ENCODE measurements around the gene MAGI1. TPM values are rescaled to one million over a fixed set of nuclear protein-coding genes. Genes with fewer than 3 reads are reported as not detected.

Gene MAGI1
- total RNA-seq, 1 experiment from 2014 or later: 58.2 TPM

DNA sequence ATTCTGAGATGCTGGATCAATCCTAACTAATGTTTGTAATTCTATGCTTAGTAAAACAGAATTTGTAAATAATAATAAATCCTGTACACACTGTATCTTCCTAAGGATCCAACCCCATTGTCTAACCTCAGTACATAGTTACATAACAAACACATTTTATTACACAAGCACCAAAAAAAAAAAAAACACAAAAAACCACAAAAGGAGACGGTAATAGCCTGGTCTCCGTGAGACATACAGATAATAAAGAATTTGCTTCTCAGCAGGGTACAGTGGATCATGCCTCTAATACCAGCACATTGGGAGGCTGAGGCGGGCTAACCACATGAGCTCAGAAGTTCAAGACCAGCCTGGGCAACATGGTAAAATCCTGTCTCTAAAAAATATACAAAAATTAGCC lies 558.7 kb downstream of the MAGI1 start (continued):
- TF ChIP-seq, protein P1, sequence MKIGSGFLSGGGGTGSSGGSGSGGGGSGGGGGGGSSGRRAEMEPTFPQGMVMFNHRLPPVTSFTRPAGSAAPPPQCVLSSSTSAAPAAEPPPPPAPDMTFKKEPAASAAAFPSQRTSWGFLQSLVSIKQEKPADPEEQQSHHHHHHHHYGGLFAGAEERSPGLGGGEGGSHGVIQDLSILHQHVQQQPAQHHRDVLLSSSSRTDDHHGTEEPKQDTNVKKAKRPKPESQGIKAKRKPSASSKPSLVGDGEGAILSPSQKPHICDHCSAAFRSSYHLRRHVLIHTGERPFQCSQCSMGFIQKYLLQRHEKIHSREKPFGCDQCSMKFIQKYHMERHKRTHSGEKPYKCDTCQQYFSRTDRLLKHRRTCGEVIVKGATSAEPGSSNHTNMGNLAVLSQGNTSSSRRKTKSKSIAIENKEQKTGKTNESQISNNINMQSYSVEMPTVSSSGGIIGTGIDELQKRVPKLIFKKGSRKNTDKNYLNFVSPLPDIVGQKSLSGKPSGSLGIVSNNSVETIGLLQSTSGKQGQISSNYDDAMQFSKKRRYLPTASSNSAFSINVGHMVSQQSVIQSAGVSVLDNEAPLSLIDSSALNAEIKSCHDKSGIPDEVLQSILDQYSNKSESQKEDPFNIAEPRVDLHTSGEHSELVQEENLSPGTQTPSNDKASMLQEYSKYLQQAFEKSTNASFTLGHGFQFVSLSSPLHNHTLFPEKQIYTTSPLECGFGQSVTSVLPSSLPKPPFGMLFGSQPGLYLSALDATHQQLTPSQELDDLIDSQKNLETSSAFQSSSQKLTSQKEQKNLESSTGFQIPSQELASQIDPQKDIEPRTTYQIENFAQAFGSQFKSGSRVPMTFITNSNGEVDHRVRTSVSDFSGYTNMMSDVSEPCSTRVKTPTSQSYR (CRISPR knock-in tag; IDR thresholded peaks at IDR 0.05): no peak
- TF ChIP-seq ZNF138 (CRISPR knock-in tag; conservative IDR thresholded peaks at IDR 0.05) (no peak), NFE2L1 (CRISPR knock-in tag; IDR thresholded peaks at IDR 0.05) (no peak), GABPB1 (CRISPR knock-in tag; IDR thresholded peaks at IDR 0.05) (no peak), MXD4 (CRISPR knock-in tag; IDR thresholded peaks at IDR 0.05; ENCODE audit: borderline replicate concordance) (no peak)

DNA sequence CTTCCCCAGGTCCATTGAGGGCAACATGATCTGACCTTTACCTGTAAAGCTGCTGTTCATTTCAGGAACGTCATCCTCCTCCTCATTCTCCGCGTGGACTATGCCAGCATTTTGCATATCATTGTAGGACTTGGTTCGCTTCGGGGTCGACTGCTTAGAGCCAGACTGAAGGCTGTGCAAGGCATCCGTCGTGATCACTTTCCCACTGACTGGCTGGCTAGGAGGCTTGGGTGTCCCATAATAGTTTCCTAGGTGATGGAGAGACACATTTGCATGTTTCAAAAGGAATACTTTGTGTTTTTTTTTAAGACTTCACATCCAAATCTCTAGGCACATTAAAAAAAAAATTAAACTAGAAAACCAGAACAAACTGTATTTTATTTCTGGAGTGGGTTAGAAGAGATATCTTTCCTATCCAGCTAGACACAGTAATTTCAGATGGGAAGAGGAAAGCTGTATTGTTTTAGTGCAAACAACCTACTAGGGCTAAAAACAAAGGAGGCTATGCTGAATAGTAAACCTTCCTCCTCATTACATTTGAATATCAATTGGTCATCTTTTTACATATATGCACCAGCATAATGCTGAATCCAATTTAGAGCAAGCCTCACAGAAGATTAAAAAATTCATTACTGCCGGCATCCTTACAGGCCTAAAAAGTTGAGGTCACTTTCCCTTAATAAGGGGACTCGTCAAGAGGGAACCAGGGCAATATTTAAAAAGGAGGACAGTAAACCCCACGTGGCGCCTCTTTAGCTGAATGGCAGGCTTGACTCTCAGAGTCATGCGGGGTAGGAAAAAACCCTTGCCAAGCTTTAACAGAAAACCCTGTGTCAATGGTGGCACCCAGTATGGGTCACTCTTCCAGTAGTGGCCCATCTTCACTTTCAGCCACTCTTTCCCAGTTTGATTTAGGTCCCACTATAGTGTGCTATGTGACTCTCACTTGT lies 559.9 kb downstream of the MAGI1 start:
- no peak for DNase-seq (ENCODE audit: low spot score)
- Mint-ChIP-seq H3K4me1 (peaks cover 67% of the 10 kb centered on the region), H3K4me3 (peak overlapping the region; percentile 58), H3K9me3 (no peaks in the 10 kb centered on the region), H3K36me3 (no peaks in the 10 kb centered on the region), H3K27me3 (ENCODE audit: low read depth) (no peaks in the 10 kb centered on the region), H3K27ac (peak overlapping the region; percentile 90)
- POLR2A ChIA-PET: no interaction called here
- CTCF ChIA-PET: interaction anchor here (0.6 to 2.3 kb wide), 5 partner anchors 12 to 272 kb away, joined by 3 to 12 read pairs (median 4); no protein-coding TSS in a partner anchor
- ATAC-seq: peak; percentile 50
- TF ChIP-seq MYBL2 (CRISPR knock-in tag; IDR thresholded peaks at IDR 0.05) (no peak), ZNF219 (CRISPR knock-in tag; IDR thresholded peaks at IDR 0.05; ENCODE audit: borderline replicate concordance) (no peak), ESRRA (CRISPR knock-in tag; IDR thresholded peaks at IDR 0.05; ENCODE audit: borderline replicate concordance) (no peak), TEAD4 (CRISPR knock-in tag; IDR thresholded peaks at IDR 0.05) (no peak), ZNF671 (CRISPR knock-in tag; IDR thresholded peaks at IDR 0.05) (no peak), ATF1 (CRISPR knock-in tag; IDR thresholded peaks at IDR 0.05) (no peak), ELF4 (CRISPR knock-in tag; IDR thresholded peaks at IDR 0.05; ENCODE audit: low read depth) (no peak), PRRX2 (CRISPR knock-in tag; IDR thresholded peaks at IDR 0.05) (no peak), ZNF317 (CRISPR knock-in tag; IDR thresholded peaks at IDR 0.05; ENCODE audit: borderline replicate concordance, low read depth) (no peak), NR3C1 (CRISPR knock-in tag; conservative IDR thresholded peaks at IDR 0.05; ENCODE audit: low read depth) (no peak)
- TF ChIP-seq, protein P2, sequence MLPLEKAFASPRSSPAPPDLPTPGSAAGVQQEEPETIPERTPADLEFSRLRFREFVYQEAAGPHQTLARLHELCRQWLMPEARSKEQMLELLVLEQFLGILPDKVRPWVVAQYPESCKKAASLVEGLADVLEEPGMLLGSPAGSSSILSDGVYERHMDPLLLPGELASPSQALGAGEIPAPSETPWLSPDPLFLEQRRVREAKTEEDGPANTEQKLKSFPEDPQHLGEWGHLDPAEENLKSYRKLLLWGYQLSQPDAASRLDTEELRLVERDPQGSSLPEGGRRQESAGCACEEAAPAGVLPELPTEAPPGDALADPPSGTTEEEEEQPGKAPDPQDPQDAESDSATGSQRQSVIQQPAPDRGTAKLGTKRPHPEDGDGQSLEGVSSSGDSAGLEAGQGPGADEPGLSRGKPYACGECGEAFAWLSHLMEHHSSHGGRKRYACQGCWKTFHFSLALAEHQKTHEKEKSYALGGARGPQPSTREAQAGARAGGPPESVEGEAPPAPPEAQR (CRISPR knock-in tag; IDR thresholded peaks at IDR 0.05): no peak
- TF ChIP-seq, protein P3, sequence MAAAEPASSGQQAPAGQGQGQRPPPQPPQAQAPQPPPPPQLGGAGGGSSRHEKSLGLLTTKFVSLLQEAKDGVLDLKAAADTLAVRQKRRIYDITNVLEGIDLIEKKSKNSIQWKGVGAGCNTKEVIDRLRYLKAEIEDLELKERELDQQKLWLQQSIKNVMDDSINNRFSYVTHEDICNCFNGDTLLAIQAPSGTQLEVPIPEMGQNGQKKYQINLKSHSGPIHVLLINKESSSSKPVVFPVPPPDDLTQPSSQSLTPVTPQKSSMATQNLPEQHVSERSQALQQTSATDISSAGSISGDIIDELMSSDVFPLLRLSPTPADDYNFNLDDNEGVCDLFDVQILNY (CRISPR knock-in tag; IDR thresholded peaks at IDR 0.05): no peak
- TF ChIP-seq, protein P4, sequence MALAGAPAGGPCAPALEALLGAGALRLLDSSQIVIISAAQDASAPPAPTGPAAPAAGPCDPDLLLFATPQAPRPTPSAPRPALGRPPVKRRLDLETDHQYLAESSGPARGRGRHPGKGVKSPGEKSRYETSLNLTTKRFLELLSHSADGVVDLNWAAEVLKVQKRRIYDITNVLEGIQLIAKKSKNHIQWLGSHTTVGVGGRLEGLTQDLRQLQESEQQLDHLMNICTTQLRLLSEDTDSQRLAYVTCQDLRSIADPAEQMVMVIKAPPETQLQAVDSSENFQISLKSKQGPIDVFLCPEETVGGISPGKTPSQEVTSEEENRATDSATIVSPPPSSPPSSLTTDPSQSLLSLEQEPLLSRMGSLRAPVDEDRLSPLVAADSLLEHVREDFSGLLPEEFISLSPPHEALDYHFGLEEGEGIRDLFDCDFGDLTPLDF (CRISPR knock-in tag; IDR thresholded peaks at IDR 0.05): no peak
- TF ChIP-seq, protein P5, sequence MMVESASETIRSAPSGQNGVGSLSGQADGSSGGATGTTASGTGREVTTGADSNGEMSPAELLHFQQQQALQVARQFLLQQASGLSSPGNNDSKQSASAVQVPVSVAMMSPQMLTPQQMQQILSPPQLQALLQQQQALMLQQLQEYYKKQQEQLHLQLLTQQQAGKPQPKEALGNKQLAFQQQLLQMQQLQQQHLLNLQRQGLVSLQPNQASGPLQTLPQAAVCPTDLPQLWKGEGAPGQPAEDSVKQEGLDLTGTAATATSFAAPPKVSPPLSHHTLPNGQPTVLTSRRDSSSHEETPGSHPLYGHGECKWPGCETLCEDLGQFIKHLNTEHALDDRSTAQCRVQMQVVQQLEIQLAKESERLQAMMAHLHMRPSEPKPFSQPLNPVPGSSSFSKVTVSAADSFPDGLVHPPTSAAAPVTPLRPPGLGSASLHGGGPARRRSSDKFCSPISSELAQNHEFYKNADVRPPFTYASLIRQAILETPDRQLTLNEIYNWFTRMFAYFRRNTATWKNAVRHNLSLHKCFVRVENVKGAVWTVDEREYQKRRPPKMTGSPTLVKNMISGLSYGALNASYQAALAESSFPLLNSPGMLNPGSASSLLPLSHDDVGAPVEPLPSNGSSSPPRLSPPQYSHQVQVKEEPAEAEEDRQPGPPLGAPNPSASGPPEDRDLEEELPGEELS (CRISPR knock-in tag; IDR thresholded peaks at IDR 0.05): no peak
- TF ChIP-seq, protein P6, sequence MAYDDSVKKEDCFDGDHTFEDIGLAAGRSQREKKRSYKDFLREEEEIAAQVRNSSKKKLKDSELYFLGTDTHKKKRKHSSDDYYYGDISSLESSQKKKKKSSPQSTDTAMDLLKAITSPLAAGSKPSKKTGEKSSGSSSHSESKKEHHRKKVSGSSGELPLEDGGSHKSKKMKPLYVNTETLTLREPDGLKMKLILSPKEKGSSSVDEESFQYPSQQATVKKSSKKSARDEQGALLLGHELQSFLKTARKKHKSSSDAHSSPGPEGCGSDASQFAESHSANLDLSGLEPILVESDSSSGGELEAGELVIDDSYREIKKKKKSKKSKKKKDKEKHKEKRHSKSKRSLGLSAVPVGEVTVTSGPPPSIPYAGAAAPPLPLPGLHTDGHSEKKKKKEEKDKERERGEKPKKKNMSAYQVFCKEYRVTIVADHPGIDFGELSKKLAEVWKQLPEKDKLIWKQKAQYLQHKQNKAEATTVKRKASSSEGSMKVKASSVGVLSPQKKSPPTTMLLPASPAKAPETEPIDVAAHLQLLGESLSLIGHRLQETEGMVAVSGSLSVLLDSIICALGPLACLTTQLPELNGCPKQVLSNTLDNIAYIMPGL (CRISPR knock-in tag; IDR thresholded peaks at IDR 0.05): no peak
- TF ChIP-seq, protein P7, sequence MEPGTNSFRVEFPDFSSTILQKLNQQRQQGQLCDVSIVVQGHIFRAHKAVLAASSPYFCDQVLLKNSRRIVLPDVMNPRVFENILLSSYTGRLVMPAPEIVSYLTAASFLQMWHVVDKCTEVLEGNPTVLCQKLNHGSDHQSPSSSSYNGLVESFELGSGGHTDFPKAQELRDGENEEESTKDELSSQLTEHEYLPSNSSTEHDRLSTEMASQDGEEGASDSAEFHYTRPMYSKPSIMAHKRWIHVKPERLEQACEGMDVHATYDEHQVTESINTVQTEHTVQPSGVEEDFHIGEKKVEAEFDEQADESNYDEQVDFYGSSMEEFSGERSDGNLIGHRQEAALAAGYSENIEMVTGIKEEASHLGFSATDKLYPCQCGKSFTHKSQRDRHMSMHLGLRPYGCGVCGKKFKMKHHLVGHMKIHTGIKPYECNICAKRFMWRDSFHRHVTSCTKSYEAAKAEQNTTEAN (CRISPR knock-in tag; IDR thresholded peaks at IDR 0.05): no peak

Measured in WTC11 (cell line).